Suppressor macrophage treated with lipopolysaccharide for 1 hour (primary cell): ENCODE results near the gene ATP9A.
"Not testable (repeated sequence)": the region's sequence is repeated elsewhere in the genome, so short reads cannot be mapped to it uniquely, and the experiment has no call there.

Source experiments
- DNase-seq, 3 donors: peaks; one replicate each; pipeline ENCODE4 v3.0.0-alpha.2; 2020 to 2022

Gene ATP9A, protein sequence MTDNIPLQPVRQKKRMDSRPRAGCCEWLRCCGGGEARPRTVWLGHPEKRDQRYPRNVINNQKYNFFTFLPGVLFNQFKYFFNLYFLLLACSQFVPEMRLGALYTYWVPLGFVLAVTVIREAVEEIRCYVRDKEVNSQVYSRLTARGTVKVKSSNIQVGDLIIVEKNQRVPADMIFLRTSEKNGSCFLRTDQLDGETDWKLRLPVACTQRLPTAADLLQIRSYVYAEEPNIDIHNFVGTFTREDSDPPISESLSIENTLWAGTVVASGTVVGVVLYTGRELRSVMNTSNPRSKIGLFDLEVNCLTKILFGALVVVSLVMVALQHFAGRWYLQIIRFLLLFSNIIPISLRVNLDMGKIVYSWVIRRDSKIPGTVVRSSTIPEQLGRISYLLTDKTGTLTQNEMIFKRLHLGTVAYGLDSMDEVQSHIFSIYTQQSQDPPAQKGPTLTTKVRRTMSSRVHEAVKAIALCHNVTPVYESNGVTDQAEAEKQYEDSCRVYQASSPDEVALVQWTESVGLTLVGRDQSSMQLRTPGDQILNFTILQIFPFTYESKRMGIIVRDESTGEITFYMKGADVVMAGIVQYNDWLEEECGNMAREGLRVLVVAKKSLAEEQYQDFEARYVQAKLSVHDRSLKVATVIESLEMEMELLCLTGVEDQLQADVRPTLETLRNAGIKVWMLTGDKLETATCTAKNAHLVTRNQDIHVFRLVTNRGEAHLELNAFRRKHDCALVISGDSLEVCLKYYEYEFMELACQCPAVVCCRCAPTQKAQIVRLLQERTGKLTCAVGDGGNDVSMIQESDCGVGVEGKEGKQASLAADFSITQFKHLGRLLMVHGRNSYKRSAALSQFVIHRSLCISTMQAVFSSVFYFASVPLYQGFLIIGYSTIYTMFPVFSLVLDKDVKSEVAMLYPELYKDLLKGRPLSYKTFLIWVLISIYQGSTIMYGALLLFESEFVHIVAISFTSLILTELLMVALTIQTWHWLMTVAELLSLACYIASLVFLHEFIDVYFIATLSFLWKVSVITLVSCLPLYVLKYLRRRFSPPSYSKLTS

DNA sequence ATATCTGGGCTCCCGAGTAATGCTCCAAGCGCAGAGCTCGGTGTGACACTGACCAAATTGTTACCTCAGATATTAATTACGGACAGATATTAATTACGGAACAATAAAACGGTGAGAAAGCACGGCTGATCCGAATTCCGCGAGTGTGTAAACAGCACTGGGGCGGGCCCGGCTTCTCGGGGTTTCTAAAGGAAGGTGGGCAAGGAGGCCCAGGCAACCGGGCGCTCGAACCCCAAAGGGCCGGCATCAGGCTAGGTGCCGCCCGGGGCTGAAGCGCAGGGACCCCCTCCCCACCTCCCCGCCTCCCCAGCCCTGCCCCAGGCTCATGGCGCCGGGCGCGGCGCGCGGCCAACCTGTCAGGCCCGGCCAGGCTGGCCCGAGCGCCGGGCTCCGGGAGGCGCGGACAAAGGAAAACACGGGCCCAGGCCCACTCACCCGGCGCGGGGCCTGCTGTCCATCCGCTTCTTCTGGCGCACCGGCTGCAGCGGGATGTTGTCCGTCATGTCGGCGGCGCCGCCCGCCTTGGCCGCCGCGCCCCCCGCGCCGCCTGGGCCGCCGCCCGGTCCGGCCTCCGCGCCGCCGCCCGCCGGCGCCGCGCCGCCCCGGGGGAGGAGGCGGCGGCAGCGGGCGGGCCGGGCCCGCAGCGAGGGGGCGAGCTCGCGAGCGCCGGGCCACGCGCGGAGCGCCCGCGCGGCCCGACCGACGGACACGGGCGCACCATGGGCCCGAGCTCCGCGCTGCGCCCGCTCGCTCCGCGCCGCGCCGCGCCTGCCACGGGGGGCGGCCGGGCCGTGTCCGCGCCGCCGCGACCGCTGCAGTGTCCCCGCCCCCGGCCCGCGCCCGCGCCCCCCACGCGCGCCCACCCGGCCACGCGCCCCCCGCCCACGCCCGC is at the start of gene ATP9A:
Gene ATP9A (minus strand): TSS at position 524 of the 892 bp plus-strand sequence. CDS start 21 bp downstream, at position 503.
- DNase-seq: peak in 2 of 3 donors; percentile 34 to 49

DNA sequence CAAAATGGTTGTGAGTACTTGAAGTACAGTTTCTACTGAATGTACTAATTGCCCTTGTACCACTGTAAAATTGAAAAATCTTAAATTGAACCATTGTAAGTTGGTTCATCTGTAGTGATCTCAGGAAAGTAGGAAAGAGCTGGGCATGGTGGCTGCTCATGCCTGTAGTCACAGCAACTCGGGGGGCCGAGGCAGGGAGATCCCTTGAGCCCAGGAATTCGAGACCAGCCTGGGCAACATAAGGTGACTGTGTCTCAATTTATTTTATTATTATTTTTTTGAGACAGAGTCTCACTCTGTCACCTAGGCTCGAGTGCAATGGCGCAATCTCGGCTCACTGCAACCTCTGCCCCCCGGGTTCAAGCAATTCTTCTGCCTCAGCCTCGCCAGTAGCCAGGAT is 48.7 kb upstream of the ATP9A start:
- DNase-seq: not testable (repeated sequence)

DNA sequence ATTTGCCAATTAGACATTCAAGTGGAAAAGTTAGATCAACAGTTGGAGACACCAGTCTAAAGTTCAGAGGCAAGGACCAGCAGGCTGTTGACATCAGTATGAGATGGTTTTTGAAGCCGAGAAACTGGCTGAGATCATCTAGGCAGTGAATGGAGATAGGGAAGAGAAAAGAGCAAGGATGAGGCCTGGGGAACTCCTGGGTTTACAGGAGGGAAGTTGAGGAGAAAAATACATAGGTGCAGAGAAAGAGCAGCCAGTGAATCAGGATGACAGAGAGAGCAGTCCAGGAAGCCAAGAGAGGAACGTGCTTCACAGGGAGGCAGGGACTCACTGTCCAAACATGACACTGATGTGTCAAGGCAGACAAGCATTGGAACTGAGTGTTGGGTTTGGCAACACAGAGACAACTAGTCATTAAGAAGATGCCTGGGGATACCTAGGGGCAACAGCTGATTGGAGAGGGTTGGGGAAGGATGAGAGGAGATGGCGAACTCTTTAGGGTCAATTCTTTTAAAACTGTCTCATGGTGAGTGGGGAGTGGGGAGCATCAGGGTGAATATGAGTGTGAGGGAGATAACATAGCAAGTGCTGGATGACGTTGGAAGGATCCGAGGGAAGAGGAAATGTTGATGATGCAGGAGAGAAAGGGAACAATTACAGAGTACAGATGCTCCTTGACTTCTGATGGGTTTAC is 47.3 kb upstream of the ATP9A start:
- no peak for DNase-seq

DNA sequence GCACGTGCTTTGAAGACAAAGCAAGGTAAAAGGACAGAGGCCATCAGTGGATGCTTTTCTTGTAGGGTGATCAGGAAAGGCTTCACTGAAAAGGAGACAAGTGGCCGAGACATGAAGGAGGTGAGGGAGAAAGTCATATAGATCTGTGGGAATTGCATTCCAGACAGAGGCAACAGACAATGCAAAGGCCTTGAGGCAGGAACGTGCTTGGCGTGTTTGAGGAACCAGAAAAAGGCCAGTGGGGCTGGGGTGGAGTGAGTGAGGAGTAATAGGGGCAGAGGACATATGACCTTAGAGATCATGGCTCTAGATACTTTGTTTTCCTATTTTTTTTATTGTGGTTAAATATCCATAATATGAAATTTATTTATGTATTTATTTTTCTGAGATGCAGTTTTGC is 44.7 kb upstream of the ATP9A start:
- no peak for DNase-seq

DNA sequence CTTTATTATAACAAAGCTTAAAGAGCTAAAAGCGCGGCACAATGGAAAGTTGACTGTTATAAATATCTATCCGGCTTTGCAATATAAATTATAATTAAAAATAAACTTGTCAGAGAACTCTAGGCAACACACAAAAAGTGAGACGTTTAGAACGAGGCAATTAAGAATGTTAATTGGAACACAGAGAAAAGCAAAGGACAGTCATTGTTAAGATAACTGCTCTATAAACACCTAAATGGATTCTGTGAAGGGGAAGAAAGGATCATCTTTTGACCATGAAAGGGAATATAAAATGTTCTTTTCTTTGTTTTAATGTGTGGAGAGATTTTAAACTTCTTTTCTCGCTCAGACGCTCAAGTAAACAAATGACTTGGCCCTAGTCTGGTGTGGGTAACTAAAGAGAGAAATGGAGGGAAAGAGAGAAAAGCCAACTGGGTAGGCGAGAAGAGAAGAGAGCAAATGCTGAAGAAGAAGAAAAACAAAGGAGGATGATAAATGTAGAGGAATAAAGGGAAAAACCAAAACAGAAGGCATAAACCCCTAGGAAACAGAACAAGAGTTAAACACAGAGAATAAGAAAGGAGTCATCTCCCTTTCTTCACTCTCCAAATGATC is 43.4 kb upstream of the ATP9A start:
- no peak for DNase-seq

DNA sequence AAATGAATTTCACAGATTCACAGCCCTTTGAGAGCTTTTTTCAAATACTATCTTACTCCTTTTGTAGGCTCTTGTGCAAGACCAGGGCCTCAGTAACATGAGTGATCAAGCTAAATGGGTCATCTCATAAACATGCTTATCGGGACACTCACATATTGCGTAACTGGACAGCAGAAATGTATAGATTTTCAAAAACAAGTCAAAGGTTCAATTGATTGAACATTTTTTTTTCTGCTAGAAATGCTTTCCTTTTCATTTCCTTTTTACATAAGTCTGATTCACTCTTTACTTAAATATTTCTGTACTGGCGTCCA is 42.8 kb upstream of the ATP9A start:
- peak in 1 of 3 donors; percentile 19 for DNase-seq

DNA sequence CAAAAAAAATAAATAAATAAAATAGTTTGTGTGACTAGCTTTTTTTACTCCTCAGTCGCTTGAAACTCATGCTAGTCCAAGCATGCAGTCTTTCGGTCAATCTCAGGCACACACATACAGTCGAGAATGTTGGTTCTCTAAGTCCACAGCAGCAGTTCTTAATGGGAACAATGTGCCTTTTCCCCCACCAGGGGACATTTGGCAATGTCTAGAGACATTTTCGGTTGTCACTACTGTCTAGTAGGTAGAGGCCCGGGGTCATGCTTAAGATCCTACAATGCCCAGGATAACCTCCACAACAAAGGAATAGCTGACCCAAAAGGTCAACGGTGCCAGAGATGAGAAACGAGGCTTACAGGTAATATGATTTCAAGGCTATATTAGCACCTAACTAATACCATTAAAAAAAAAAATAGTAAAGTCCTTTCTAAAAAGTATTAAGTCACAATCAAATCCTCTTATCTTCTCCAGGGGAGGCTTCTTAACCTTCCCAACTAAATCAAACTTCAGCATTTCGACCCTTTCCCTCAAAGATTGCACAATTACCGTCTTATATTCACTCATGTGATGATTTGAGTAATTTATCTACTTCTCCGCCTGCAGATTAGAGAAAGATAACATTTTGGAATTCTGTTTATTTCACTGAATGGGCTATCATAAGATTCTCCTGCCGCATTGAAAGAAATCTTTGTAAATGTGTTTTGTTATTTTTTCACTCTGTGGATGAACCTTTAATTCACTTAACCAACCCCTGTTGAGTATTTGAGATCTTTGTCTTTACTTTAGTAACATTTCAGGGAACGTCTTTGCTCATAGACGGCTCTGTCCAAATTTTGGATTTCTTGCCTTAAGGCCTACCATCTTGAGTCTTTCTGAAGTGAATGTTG is 42.2 kb upstream of the ATP9A start:
- no peak for DNase-seq

DNA sequence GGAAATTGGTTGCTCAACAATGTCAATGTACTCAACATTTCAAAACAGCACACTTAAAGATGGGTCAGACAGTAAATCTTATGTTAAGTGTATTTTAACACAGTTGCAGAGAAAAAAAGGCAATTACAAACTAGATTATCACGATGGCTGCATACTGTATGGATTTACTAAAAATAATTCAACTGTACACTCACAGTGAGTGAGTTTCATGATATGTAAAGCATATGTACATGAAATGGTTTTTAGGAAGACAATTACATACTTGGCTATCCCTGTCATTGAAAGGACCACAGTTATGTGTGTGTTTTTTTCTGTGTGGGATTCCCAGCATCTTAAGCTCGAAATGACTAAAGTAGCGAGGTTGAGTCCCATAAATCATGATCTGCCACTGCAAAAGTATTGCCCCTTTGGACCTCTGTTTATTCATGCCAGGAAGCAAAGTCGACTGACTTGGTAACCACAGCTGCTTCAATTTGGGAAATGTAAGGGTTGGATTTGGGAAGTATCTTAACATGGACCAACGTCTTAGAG is 39.6 kb upstream of the ATP9A start:
- DNase-seq: no peak

DNA sequence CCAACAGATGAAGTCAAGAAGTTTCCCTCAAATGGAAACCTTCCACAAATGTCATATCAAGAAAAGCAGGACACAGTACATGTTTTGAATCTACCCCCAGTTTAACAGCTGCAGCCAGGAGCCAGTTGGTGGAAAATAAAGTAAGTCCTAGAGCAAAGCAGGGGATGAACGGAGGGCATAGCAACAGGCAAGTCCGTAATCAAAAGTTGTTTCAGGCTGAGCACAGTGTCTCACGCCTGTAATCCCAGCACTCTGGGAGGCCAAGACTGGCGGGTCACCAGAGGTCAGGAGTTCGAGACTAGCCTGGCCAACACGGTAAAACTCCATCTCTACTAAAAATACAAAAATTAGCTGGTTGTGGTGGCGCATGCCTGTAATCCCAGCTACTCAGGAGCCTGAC is 36.6 kb upstream of the ATP9A start:
- no peak for DNase-seq

DNA sequence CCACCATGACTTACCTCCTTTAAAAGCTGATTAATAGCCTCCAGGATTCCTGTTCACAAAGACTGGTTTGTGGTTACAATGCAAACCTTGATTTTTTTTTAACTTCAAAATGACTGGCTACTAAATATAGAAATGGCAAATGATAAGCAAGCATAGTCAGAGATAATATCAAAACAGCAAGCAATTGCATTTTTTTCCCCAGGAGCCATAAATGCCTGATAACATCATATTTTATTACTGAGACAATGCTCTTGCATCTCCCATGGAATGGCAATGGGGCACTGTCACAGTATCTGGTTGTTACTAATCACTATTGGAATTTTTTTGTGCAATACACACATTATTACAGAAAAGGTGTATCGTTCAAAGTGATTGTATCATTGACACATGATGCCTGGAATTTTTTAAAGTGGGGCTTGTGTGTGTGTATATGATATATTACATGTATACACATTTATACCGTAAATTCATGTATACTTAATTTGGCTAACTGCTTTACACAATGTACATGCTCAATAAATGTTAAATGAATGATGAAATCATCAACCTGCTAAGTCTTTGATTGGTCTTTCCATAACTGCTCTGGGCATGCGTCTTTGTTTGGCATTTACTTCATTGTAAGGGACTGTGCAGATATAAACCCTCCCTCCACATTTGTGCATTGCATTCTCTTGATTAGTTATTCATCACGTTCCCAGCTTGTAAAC is 35.1 kb upstream of the ATP9A start:
- DNase-seq: no peak

DNA sequence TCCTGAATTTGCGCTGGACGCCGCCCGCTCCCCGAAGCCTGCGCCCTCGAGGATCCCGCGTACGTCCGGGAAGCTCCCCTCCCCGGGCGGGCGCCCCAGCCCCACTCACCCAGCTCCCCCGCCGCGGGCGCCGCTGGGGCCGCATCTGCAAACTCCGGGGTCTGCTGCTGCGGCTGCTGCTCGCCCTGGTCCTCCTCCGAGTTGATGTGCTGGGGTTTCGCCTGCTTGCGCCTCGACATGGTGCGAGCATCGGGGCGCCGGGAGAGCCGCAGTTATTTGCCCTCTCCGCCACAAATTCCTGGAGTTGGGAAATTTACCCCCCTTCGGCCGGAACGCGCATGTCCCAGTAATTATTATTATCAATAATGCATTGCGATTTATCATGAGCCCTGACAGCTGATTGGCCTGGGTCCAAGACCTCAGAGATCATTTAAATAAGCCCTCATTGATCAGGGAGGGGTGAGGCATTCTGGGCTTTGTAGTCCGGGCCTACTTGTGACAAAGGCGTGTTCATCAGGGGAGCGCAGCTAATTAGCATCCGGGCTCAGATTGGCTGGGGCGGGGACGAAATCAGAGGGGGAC is 34.1 kb upstream of the ATP9A start, which contains the start of gene SALL4:
Gene SALL4 (minus strand): TSS at position 352 of the 582 bp plus-strand sequence. CDS start 113 bp downstream, at position 239.
- DNase-seq: no peak

DNA sequence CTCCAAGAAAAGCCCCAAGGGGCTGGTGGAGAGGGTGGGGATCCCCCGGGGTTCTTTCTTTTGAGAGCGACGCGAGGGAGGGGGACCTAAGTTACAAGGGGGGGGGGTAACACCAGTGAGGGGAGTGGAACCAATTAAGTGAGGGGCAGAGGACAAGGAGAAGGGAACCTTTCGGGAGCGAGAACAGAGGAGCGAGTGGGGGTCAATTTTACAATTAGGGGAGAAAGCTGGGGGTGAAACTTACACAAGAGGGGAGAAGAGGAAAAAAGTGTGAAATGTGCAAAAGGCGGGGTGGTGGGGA is 33.6 kb upstream of the ATP9A start:
- no peak for DNase-seq

DNA sequence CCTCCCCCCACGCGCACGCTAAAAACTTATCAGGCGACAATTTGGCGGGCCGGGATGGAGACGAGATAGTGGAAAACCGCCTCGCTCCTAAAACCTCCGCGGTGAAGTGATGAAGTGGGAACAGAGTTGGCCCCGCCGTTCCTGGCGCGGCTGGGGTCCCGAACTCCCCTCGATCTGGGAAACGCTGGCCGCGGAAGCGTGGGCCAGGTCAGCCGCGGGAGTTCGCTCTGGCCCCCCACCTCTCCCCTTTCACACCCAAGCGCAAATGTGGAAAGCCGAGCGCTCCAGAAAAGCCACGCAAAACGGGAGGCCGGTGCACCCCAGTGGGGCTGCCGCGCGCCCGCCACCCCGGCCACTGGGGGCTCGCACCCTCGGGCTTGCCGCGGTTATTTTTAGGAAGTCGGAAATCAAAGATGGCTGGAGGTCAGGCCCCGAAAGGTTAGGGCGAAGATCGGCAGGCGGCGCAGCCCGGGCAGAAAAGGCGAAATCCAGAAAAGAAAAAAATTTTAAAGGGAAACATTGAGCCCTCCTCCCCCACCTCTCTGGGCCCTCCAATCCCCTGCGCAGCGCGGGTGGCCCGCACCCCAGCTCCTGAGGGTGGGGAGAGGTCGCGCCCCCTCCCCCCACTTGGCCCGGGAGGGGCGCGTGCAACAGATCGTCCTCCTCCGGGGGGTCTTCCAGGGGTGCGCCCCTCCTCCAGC is 33.1 kb upstream of the ATP9A start:
- peak in 2 of 3 donors; percentile 28 to 41 for DNase-seq

DNA sequence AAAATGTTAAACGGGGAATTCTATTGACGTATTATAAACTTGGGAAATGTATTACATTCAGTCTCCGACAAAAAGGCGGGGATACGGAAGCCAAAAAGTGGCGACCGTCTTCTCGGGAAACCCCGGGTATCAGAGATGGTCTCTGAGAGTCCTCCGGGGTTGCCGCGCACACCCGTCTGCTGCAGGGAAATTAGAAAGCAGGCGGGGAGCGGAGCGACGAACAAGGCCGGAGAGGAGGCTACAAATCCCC is 32.6 kb upstream of the ATP9A start:
- peak; percentile 27 to 46 (median 46) for DNase-seq

DNA sequence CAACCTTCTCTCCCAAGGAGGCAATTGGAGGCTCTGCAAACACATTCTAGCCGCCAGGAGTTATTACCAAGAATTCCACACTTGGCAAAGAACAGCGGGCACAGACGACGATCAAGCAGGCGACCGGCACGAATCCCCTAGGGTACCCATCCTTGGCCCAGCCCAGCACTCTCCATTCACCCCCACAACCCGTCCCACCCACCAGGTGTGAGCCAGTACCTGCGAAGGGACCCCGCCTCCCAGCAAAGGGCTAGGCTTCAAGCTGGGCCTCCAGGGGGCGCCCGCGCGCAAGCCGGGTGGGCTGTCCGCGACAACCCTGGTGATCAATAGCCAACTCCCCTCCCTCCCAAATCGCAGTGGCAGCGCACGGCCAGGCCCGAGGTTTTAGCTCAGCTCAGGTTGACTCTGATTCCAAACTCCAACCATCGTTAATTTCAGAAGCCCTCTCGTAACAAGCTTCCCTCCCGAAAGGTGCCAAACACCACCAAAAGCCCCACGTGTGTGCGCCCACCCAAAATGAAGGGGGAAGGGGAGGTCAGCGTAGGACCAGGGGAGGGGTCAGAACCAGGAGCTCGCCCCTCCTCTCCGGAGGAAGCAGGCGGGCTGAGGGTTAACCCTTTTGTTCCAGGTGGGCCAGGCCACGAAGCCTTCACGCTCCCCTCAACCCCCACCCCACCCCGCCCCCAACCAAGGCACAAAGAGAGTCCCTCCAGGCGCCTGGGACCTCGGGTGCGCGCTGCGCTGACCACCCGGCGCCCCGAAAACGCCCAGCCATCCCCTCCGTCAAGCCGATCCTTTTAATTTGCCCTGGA is 32.1 kb upstream of the ATP9A start:
- peak in 2 of 3 donors; percentile 27 to 59 for DNase-seq

DNA sequence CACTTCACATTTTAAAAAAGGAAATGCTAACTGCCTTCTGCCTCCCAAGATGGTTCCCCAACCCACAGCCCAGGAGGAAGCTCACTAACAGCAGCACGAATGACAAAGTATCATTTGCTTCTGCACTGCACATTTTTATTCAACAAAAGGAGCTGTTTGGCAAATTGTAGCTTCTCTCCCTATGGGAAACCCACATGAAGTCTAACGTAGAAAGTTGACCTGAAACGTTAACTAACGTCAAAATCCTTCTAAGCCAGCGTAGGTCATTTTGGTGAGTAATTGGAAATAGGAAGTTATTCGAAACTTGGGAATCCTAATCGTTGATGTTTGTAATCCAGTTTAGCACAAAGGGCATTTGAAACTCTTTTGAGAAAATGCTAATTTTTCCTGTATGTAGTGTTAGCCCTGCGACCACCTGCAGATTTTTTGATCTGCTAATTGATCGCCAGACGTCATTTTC is 31.2 kb upstream of the ATP9A start:
- DNase-seq: peak; percentile 37 to 55 (median 45)

DNA sequence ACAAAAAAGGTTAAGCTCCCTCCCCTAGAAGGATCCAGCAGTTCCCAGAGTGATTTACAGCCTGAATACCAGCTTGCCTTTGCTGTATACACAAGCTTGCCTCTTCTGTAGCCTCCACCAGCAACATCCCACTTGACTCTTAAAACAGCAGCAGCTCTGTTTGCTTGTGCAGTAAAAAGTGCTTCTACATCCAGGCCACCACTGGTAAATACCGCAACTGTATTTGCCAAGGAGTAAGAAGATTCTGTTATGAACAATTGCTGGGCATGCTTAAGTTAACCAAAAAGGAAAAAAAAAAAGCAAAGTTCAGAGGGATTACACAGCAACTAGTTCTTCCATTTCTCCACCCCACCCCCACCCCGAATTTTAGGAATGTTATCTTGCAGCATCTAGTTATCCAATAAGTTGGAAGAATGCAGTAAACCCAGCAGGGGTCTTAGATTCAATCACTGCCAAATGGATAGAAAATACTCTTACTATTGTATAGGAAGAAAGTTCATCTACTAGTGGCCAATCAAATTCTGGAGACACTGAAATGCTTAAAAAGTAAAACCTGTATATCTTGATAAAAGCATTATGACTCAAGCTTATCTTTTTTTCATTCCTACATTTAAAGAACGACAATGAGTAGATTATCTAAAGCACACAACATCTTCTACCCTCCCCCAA is 29.3 kb upstream of the ATP9A start:
- DNase-seq: no peak
